K562 (cell line): ENCODE data around the gene CFAP97D2. TPM values are rescaled to one million over a fixed set of nuclear protein-coding genes. Genes with fewer than 3 reads are reported as not detected.

Source experiments
- ATAC-seq: fragments of 200-7000 bp; cut with Tn5 transposase; 3 replicates; pipeline ENCODE4 v1.9.1; 2020; ENCODE audit warnings: moderate library complexity
- BruUV-seq: library from RNA; stranded (reverse); fragments of 400-500 nt; replicated peaks from 2 replicates; lab custom pipeline; 2021; lab: Mats Ljungman, UMichigan
- CTCF ChIA-PET: fragments of 300-600 bp; formaldehyde crosslinking; extraction: SDS; loops from one replicate; lab custom pipeline; 2021; ENCODE audit warnings: low intra/inter-chr PET ratio; lab: Yijun Ruan, JAX
- POLR2A ChIA-PET: fragments of 300-600, 350-650 bp; sonication (Branson Sonifier 250); formaldehyde crosslinking; extraction: SDS; loops from one replicate; lab custom pipeline; 2021; ENCODE audit warnings: antibody characterized with exemption, inconsistent platforms; lab: Yijun Ruan, JAX
- DNase-seq, 4 experiments: peaks; one replicate each; pipeline versions ENCODE4 v3.0.0 to v3.0.0-alpha.2; 2011 to 2018; ENCODE audit warnings: low spot score in 3 of 4, mixed read lengths in 3 of 4; ENCODE audit errors: extremely low read depth in 1 of 4
- FAIRE-seq: peaks from 2 replicates; lab custom pipeline; 2011; peaks lifted over from hg19 to GRCh38; lab: Jason Lieb, UNC
- H2AFZ ChIP-seq: 2 replicates; pipeline ENCODE4 v1.6.0; 2011; ENCODE audit warnings: low read depth, low read length, control low read depth, inconsistent platforms
- H3K27ac ChIP-seq: fragments of 200-600 bp; 3 replicates; pipeline ENCODE4 v1.8.0; 2011; ENCODE audit warnings: low read depth, mild to moderate bottlenecking, control low read depth, inconsistent platforms, low read length, moderate library complexity, mixed read lengths; ENCODE audit errors: extremely low read depth
- H3K27me3 ChIP-seq, 2 experiments: fragments of 300-600 bp in 1 of 2; 2 replicates in 1 of 2; 3 replicates in 1 of 2; pipeline versions ENCODE4 v1.6.0 to v1.8.0; 2011; ENCODE audit warnings: inconsistent platforms in 2 of 2, low read length in 2 of 2, mild to moderate bottlenecking in 1 of 2, mixed read lengths in 1 of 2, moderate library complexity in 1 of 2; ENCODE audit not compliant: control insufficient read depth in 2 of 2, insufficient read depth in 2 of 2
- H3K36me3 ChIP-seq: fragments of 300-600 bp; 3 replicates; pipeline ENCODE4 v1.8.0; 2011; ENCODE audit warnings: mild to moderate bottlenecking, low read length, inconsistent platforms; ENCODE audit not compliant: control insufficient read depth, insufficient read depth
- H3K4me1 ChIP-seq, 2 experiments: fragments of 200-600 bp in 1 of 2; replicated peaks in 1 of 2; 2 replicates in 1 of 2; 3 replicates in 1 of 2; pipeline versions ENCODE4 v1.5.1 to v1.8.0; 2011; ENCODE audit warnings: inconsistent platforms in 2 of 2, low read length in 2 of 2, mild to moderate bottlenecking in 1 of 2, mixed read lengths in 1 of 2, moderate library complexity in 1 of 2; ENCODE audit not compliant: control insufficient read depth in 2 of 2, insufficient read depth in 2 of 2
- H3K4me2 ChIP-seq: 2 replicates; pipeline ENCODE4 v1.6.1; 2011; ENCODE audit warnings: low read length, control low read depth, inconsistent platforms, mixed read lengths; ENCODE audit not compliant: insufficient read depth
- H3K4me3 ChIP-seq: fragments of 200-600 bp; sonication (generic), shearing (Covaris generic); 2 replicates; pipeline ENCODE4 v1.5.1; 2016; ENCODE audit warnings: control low read depth, inconsistent platforms
- H3K79me2 ChIP-seq: fragments of 200-600 bp; 3 replicates; pipeline ENCODE4 v1.8.0; 2011; ENCODE audit warnings: low read length, inconsistent platforms; ENCODE audit not compliant: control insufficient read depth, insufficient read depth
- H3K9ac ChIP-seq, 2 experiments: 2 replicates each; pipeline versions ENCODE4 v1.6.0 to v1.6.1; 2011; ENCODE audit warnings: low read depth in 2 of 2, low read length in 2 of 2, control low read depth in 1 of 2, inconsistent platforms in 1 of 2, mild to moderate bottlenecking in 1 of 2, mixed read lengths in 1 of 2; ENCODE audit not compliant: insufficient read depth in 1 of 2
- H3K9me1 ChIP-seq: one replicate; pipeline ENCODE4 v1.6.0; 2011; ENCODE audit warnings: inconsistent platforms, mild to moderate bottlenecking, low read length, moderate library complexity; ENCODE audit not compliant: control insufficient read depth, insufficient read depth
- H3K9me3 ChIP-seq: replicated peaks from 2 replicates; pipeline ENCODE4 v1.5.1; 2011; ENCODE audit warnings: low read depth, low read length, inconsistent platforms; ENCODE audit not compliant: control insufficient read depth, insufficient read depth
- H4K20me1 ChIP-seq: replicated peaks from 2 replicates; pipeline ENCODE4 v1.6.1; 2011; ENCODE audit warnings: low read length, inconsistent platforms, mixed read lengths; ENCODE audit not compliant: control insufficient read depth, insufficient read depth
- BCL6 ChIP-seq: fragments of 250-450 bp; sonication (Bioruptor Pico); IDR thresholded peaks from 2 replicates; pipeline ENCODE4 v1.4.0; 2020
- BHLHE40 ChIP-seq: IDR thresholded peaks from 2 replicates; pipeline ENCODE4 v1.6.1; 2011; ENCODE audit warnings: low read length, improper control_type of control experiment
- CBX8 ChIP-seq: fragments of 200-600 bp; sonication (generic); IDR thresholded peaks from 2 replicates; pipeline ENCODE4 v1.6.1; 2012; ENCODE audit warnings: borderline replicate concordance, mixed run types, low read depth, mild to moderate bottlenecking, moderate library complexity, mixed read lengths, low read length, control low read depth, inconsistent platforms; ENCODE audit not compliant: poor library complexity, severe bottlenecking; ENCODE audit errors: extremely low read depth
- DIDO1 ChIP-seq: fragments of 450-650 bp; IDR thresholded peaks from 2 replicates; pipeline ENCODE4 v1.6.1; 2016; ENCODE audit warnings: low read depth, missing biosample characterization, missing genetic modification characterization
- HDAC6 ChIP-seq: IDR thresholded peaks from 2 replicates; pipeline ENCODE4 v1.6.1; 2012; ENCODE audit warnings: low read depth, mild to moderate bottlenecking, control low read depth, inconsistent platforms, low read length, moderate library complexity
- HDGF ChIP-seq: fragments of 450-650 bp; IDR thresholded peaks from 2 replicates; pipeline ENCODE4 v1.6.1; 2016
- HNRNPL ChIP-seq: fragments of 200-400 bp; formaldehyde crosslinking; IDR thresholded peaks from 2 replicates; pipeline ENCODE4 v1.6.1; 2017; ENCODE audit warnings: low read depth, mild to moderate bottlenecking, low read length
- MAFF ChIP-seq: IDR thresholded peaks from 2 replicates; pipeline ENCODE4 v1.6.1; 2012; ENCODE audit warnings: low read length, improper control_type of control experiment
- MAZ ChIP-seq, 2 experiments: fragments of 450-650 bp in 1 of 2; sonication (generic) in 1 of 2; formaldehyde crosslinking; IDR thresholded peaks in 1 of 2; conservative IDR thresholded peaks in 1 of 2; 2 replicates each; pipeline versions ENCODE4 v1.4.0 to v1.5.0; 2020; ENCODE audit warnings: mild to moderate bottlenecking in 1 of 2, missing genetic modification reagents in 1 of 2
- MCM3 ChIP-seq: fragments of 450-650 bp; IDR thresholded peaks from 2 replicates; pipeline ENCODE4 v1.6.1; 2016
- NR2C1 ChIP-seq, 2 experiments: fragments of 450-650 bp; IDR thresholded peaks; 2 replicates each; pipeline ENCODE4 v1.6.1; 2017; ENCODE audit warnings: mild to moderate bottlenecking in 2 of 2, antibody characterized with exemption in 1 of 2, inconsistent platforms in 1 of 2, missing compliant biosample characterization in 1 of 2, missing genetic modification characterization in 1 of 2
- ZNF174 ChIP-seq: fragments of 250-450 bp; sonication (Bioruptor Pico); IDR thresholded peaks from 2 replicates; pipeline ENCODE4 v1.4.0; 2020; ENCODE audit warnings: mild to moderate bottlenecking
- ZNF589 ChIP-seq: fragments of 200-800 bp; sonication (Bioruptor generic); IDR thresholded peaks from 2 replicates; pipeline ENCODE4 v1.6.1; 2016; ENCODE audit warnings: low read depth, missing genetic modification characterization, missing compliant biosample characterization
- ZNF764 ChIP-seq: fragments of 250-450 bp; sonication (Bioruptor Pico); IDR thresholded peaks from 2 replicates; pipeline ENCODE4 v1.4.0; 2020; ENCODE audit warnings: low read depth, mild to moderate bottlenecking, moderate library complexity
- WGBS: fragments of 100-300 bp; shearing (Covaris generic); methylation state at CpG from one replicate; pipeline ENCODE4 v1.1.6; 2016; ENCODE audit warnings: low coverage, mixed read lengths; ENCODE audit not compliant: insufficient coverage; ENCODE audit errors: missing lambda C conversion rate; 5-methylcytosine and 5-hydroxymethylcytosine counted together
- in situ Hi-C: fragments of 300-500 bp; cut with MboI; formaldehyde crosslinking; loops from 4 replicates; pipeline ENCODE4 v1.15.0; 2018; ENCODE audit warnings: inconsistent platforms, mixed read lengths
- intact Hi-C: fragments of 100-400 bp; cut with micrococcal nuclease; formaldehyde crosslinking; loops from 2 replicates; pipeline ENCODE4 v1.14.2; 2022
- polyA plus RNA-seq, 8 experiments: library from polyadenylated mRNA; depleted of rRNA in 4 of 8; stranded (reverse) in 5 of 8; unstranded in 3 of 8; fragments of >200 nt; fragmentation: Nextera tagmentation in 2 of 8; fragmentation: Illumina TruSeq in 1 of 8; extraction: Ambion mirVana in 2 of 8; extraction: Trizol in 1 of 8; gene quantifications; 2 replicates each; pipeline versions ENCODE4 v1.2.1 to v1.2.3, GENCODE V29; 2011 to 2014; ENCODE audit warnings: inconsistent platforms in 1 of 8, missing spikeins in 1 of 8
- total RNA-seq, 7 experiments: library from RNA; depleted of rRNA in 6 of 7; stranded (reverse); fragments of >200 nt in 6 of 7; fragmentation: Illumina TruSeq in 2 of 7; extraction: Trizol in 2 of 7; gene quantifications; 2 replicates each; pipeline versions ENCODE4 v1.2.1 to v1.2.3, GENCODE V29; 2011 to 2021; ENCODE audit warnings: low replicate concordance in 1 of 7
- TF ChIP-seq, protein P1 (sequence below): fragments of 250-450 bp; sonication (Bioruptor Pico); IDR thresholded peaks from 2 replicates; pipeline ENCODE4 v1.9.0; 2021; ENCODE audit warnings: mild to moderate bottlenecking, inconsistent platforms

Gene CFAP97D2
- total and polyA plus RNA-seq, 9 of the 15 experiments (the other 6 are each of a cell fraction or from before 2014, with no cell fraction given) = not detected

DNA sequence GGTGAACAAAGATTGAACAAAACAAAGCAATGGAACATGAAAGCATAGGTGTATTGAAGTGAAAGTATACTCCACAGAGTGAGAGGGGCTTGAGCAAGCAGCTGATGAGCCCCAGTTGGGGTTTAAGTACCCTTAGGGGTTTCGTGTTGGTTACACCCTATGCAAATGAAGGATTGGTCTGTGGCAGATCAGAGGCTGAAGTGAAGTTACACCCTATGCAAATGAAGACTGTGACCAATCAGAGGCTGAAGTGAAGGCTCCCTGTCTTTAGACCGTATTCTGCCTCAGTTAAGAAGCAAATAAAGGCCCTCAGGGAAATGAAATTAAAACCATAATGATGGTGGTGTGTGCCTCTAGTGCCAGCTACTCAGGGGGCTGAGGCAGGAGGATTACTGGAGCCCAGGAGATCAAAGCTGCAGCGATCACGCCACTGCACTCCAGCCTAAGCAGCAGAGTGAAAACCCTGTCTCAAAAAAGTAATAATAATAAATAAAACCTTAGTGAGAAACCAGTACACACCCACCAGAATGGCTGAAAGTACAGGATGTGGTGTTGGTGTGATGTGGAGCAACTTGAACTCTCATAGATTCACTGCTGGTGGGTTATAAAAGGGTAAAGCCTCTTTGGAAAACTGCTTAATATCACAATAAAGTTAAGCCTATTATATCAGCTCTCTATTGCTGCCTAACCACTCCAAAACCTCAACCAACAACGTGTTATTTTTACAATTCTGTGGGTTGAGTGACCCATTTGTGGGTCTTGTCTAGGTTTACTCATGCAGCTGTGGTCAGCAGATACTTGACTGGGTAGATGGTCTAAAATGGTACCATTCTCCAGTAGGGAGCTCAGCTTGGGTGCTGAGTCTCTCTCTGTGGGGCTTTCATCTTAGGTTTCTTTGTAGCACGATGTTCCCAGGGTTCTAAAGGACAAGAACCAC lies 89.6 kb downstream of the CFAP97D2 start:
- no peak for FAIRE-seq

DNA sequence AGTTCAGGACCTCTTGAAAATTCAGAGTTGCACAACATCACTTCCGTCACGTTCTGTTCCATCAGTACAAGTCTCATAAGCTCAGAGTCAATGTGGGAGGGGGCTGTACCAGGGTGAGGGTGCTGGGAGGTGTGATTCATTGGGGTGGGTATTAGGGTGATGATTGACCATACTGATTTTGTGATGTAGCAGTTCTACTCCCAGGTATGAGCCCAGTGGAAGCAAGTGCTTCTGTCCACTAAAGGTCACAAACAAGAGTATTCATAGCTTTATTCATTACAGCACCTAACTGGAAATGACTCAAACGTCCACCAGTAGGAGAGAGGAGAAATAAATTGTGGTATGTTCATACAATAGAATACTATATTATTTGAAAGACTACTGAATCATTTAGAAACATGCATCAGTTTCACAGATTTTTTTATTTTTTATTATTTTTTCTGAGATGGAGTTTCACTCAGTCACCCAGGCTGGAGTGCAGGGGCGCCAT lies 90.3 kb downstream of the CFAP97D2 start:
- FAIRE-seq (no peak), ATAC-seq (no peak), DNase-seq (no peak)
- in situ Hi-C loops = no loop called here
- Histone ChIP-seq H3K9me3 (peaks cover 2% of the 10 kb centered on the region; the same call in 1 of the 2 replicates), H4K20me1 (no peaks in the 10 kb centered on the region; the same call in 1 of the 2 replicates), H3K4me3 (no peak overlapping the region), H3K9ac (no peak overlapping the region), H3K9me1 (no peaks in the 10 kb centered on the region), H3K36me3 (peaks cover 77% of the 10 kb centered on the region), H3K27ac (no peak overlapping the region), H3K27me3 (no peaks in the 10 kb centered on the region), H3K4me2 (no peak overlapping the region), H2AFZ (no peak overlapping the region), H3K4me1 (no peaks in the 10 kb centered on the region), H3K79me2 (no peaks in the 10 kb centered on the region)
- ChIA-PET POLR2A (no interaction called here), CTCF (no interaction called here)
- intact Hi-C loops = loop anchor here (1.0 kb wide), 1 partner anchor 35 kb away; no protein-coding TSS in a partner anchor
- 80% methylated on average over 4 of the region's 4 CpGs for WGBS
- BruUV-seq = no TSS peak
- no peak for TF ChIP-seq CBX8
- no peak for TF ChIP-seq ZNF174 (CRISPR knock-in tag)
- TF ChIP-seq HDGF = no peak
- no peak for TF ChIP-seq DIDO1 (tag)
- TF ChIP-seq NR2C1 (IDR thresholded peaks at IDR 0.05) = no peak
- no peak for TF ChIP-seq NR2C1 (tag; IDR thresholded peaks at IDR 0.05)
- TF ChIP-seq HNRNPL = no peak
- no peak for TF ChIP-seq BHLHE40
- no peak for TF ChIP-seq MAFF
- TF ChIP-seq, protein P1, sequence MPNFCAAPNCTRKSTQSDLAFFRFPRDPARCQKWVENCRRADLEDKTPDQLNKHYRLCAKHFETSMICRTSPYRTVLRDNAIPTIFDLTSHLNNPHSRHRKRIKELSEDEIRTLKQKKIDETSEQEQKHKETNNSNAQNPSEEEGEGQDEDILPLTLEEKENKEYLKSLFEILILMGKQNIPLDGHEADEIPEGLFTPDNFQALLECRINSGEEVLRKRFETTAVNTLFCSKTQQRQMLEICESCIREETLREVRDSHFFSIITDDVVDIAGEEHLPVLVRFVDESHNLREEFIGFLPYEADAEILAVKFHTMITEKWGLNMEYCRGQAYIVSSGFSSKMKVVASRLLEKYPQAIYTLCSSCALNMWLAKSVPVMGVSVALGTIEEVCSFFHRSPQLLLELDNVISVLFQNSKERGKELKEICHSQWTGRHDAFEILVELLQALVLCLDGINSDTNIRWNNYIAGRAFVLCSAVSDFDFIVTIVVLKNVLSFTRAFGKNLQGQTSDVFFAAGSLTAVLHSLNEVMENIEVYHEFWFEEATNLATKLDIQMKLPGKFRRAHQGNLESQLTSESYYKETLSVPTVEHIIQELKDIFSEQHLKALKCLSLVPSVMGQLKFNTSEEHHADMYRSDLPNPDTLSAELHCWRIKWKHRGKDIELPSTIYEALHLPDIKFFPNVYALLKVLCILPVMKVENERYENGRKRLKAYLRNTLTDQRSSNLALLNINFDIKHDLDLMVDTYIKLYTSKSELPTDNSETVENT (CRISPR knock-in tag) = no peak
- no peak for TF ChIP-seq MCM3
- no peak for TF ChIP-seq BCL6 (CRISPR knock-in tag)

More for the DNA sequence above, 89.6 kb downstream of the CFAP97D2 start:
- no peak for DNase-seq
- no TSS peak for BruUV-seq
- TF ChIP-seq ZNF764 (CRISPR knock-in tag) (no peak), HDAC6 (no peak), MAZ (CRISPR knock-in tag; conservative IDR thresholded peaks at IDR 0.05 in 1 of 2, IDR thresholded peaks at IDR 0.05 in 1 of 2) (no peak), ZNF589 (CRISPR knock-in tag) (no peak)
- TF ChIP-seq, all 486 proteins: peak for 0
- no peak overlapping the region for H3K27ac ChIP-seq
- intact Hi-C loops (loop anchor here (1.0 kb wide), 1 partner anchor 36 kb away; no protein-coding TSS in a partner anchor), in situ Hi-C loops (no loop called here)
- WGBS = 89% methylated on average over 6 of the region's 6 CpGs
- no peaks in the 10 kb centered on the region; the same call in 1 of the 2 replicates for H4K20me1 ChIP-seq
- H3K27me3 ChIP-seq = no peaks in the 10 kb centered on the region
- ChIA-PET POLR2A (interaction anchor here (1.3 kb wide), 1 partner anchor 11 kb away, joined by 3 read pairs; no protein-coding TSS in a partner anchor), CTCF (no interaction called here)
- ATAC-seq = no peak; the same call in 2 of the 3 replicates
- H3K4me1 ChIP-seq = no peaks in the 10 kb centered on the region
- H3K36me3 ChIP-seq = peaks cover 81% of the 10 kb centered on the region
- no peaks in the 10 kb centered on the region for H3K79me2 ChIP-seq
- no peak overlapping the region for H3K4me3 ChIP-seq
- no peak overlapping the region for H2AFZ ChIP-seq
- no peak overlapping the region for H3K9ac ChIP-seq
- no peak overlapping the region for H3K4me2 ChIP-seq
- no peaks in the 10 kb centered on the region for H3K9me1 ChIP-seq
- peaks cover 2% of the 10 kb centered on the region; the same call in 1 of the 2 replicates for H3K9me3 ChIP-seq
